HG02763 (cell line): ENCODE data around the gene PTGER1.
"Not testable (repeated sequence)": the region's sequence is repeated elsewhere in the genome, so short reads cannot be mapped to it uniquely, and the experiment has no call there.

Experiments
- ATAC-seq: cut with Tn5 transposase; IDR thresholded peaks from one replicate; pipeline ENCODE4 v1.9.1; 2021; ENCODE audit warnings: mild to moderate bottlenecking, moderate library complexity; ENCODE audit not compliant: unreplicated experiment

PTGER1 gene

DNA sequence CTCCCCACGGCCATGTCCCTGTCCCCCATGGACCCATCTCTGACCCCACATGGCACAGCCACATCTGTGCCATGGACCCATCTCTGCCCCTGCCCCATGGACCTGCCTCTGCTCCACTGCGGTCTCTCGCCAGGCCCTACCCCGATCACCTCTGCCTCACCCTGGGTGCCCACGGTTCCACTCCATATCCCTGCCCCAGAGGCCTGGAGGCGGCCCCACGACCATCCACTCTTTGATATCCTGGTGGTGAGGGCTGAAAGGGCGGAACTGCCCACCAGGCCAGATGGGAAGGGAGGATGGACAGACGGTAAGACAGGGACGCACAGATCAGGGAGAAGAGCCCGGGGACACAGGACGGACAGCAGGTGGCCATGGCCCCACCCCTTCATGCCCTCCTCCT lies 327 bp downstream of the PTGER1 start:
- ATAC-seq: no peak

GRCh38 chr19:14473978-14474578 lies 1.1 kb downstream of the PTGER1 start:
- no peak for ATAC-seq

GRCh38 chr19:14473073-14473977 lies 1.8 kb downstream of the PTGER1 start:
- no peak for ATAC-seq

DNA sequence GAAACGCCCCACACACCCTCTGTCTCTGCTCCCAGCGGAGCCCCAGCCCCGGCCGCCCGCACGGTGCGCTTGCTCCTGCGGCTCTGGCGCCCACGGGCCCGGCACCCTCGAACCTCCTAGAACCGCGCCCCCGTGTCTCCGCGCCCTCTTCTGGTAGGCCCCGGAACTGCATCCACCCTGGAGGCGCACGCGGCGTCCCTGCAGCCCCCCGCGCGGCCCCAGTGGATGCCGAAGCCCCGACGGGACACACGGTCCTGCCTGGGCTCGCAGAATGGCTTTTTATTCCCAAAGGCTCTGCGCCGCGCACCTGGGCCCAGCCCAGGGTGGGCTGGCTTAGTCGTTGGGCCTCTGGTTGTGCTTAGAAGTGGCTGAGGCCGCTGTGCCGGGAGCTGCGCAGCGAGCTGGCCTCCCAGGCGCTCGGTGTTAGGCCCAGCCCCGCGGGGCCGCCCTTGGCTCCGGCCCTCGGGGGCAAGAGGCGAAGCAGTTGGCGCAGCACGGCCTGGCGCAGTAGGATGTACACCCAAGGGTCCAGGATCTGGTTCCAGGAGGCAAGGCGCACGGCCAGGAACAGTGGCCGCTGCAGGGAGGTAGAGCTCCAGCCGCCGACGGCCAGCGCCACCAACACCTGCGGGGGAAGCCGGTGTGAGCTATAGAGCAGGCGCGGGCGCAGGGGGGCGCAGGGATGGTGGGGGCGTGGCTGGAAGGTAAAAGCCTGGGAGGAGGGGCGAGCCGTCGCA lies 2.8 kb downstream of the PTGER1 start:
- no peak for ATAC-seq

- ATAC-seq: no peak
Observed at GRCh38 chr19:14471436-14472187, 3.5 kb downstream of the PTGER1 start.

DNA sequence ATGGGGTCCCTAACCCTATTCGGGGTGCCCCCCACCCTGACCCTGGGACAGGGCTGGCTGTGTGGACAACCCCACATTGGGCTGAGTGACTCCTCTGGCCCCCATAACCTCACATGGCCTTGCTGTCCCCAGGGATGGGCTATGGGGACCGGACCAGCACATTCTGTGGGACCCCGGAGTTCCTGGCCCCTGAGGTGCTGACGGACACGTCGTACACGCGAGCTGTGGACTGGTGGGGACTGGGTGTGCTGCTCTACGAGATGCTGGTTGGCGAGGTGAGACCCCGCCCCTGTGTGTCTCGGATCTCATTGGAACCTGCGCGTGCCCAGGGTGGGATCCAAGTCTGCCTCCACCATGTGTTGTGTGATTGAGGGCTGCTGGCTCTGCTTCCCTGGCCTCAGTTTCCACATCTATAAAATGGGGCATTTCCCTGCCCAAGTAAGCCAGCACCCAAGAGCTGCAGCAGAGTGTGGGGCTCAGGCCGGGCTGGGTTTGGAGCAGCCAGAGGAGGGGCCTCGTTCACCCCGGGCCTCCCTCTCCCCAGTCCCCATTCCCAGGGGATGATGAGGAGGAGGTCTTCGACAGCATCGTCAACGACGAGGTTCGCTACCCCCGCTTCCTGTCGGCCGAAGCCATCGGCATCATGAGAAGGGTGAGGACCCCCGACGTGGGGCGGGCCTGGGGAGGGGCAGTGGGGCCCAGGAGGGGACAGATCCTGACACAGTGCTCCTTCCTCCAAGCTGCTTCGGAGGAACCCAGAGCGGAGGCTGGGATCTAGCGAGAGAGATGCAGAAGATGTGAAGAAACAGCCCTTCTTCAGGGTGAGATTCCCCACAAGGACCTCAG lies 4.9 kb downstream of the PTGER1 start:
- ATAC-seq: no peak

- no peak for ATAC-seq
Observed at GRCh38 chr19:14467816-14468215, 7.3 kb downstream of the PTGER1 start.

- no peak for ATAC-seq
Observed at GRCh38 chr19:14467391-14467790, 7.8 kb downstream of the PTGER1 start.

DNA sequence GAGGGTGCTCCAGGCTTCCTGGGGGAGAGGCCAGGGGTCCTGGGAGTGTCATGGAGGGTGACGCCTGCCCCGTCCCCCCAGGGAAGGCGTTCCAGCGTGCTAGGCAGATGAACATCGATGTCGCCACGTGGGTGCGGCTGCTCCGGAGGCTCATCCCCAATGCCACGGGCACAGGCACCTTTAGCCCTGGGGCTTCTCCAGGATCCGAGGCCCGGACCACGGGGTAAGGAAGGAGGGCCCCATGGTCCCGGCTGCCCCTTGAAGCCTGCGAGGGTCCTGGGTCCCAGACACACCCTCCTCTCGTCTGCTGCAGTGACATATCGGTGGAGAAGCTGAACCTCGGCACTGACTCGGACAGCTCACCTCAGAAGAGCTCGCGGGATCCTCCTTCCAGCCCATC lies 11.4 kb downstream of the PTGER1 start:
- no peak for ATAC-seq

- not testable (repeated sequence) for ATAC-seq
Observed at GRCh38 chr19:14462401-14462800, 12.8 kb downstream of the PTGER1 start.

GRCh38 chr19:14460935-14461334 lies 14.2 kb downstream of the PTGER1 start:
- ATAC-seq: no peak

DNA sequence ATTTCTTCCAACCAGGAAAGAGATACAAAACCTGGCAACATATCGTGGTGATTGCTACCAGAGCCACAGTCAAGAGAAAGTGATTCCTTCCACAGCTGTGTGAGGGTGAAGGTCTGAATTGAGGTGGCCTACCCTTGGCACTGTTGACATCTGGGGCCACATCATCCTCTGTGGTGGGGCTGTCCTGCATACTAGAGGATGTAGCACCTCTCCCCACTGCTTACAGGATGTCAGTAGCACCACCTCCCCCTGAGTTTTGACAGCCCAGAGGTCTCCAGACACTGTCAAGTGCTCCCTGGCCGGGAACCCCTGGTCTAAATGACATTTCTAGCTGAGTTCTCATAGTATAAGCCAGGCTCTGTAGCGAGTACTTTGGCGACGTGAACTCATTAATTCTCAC lies 15.5 kb downstream of the PTGER1 start:
- ATAC-seq: no peak

GRCh38 chr19:14452303-14452702 lies 22.9 kb downstream of the PTGER1 start:
- not testable (repeated sequence) for ATAC-seq

DNA sequence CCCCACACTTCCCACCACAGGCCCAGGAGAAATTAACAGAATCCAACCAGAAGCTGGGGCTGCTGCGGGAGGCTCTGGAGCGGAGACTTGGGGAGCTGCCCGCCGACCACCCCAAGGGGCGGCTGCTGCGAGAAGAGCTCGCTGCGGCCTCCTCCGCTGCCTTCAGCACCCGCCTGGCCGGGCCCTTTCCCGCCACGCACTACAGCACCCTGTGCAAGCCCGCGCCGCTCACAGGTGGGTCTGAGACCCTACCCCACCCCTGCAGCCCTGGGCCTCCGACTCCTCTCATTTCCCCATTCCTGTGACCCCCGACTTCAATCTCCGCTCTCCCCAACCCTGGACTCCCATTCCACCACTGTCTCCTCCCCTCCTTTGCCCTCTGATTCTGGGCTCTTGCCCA lies 24.3 kb downstream of the PTGER1 start:
- ATAC-seq: no peak

DNA sequence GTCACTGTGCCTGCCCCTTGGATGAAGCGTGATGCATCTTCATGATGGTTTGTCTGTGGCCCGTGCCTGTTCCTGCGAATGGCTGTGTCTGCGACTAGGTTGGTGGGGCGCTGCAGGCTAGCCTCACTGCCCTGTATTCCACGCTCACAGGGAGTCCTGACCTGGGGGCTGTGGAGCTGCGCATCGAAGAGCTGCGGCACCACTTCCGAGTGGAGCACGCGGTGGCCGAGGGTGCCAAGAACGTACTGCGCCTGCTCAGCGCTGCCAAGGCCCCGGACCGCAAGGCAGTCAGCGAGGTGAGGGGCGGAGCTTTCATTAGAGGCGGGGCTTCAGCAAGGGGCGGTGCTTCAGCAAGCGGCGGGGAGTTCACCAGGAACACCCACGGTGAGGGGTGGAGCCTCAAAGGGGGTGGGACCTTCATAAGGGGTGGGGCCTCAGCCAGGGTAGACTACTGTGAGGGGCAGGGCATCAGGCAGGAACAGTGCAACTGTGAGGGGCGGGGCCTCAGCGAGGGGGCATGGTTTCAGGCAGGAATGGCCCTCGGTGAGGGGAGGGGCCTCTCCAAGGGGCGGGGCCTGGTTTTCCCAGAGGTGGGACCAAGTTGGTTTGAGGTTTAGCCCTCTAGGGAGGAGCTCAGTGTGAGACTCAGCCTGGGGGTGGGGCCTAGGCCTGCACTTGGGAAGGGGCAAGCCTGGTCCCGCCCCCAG lies 24.8 kb downstream of the PTGER1 start:
- no peak for ATAC-seq

DNA sequence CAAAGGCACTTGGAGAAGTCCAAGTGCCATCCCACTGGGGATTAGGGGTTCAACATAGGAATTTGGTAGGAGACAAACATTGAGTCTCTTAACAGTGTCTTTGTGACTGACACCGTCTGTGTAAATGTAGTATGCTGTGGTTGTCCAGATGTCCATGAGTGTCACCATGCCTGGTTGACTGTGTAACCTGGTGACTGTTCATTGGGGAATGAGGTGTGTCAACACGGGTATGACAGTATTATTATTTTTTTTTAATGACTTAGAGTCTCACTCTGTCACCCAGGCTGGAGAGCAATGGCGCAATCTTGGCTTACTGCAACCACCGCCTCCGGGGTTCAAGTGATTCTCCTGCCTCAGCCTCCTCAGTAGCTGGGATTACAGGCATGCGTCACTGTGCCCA lies 25.8 kb downstream of the PTGER1 start:
- no peak for ATAC-seq

- ATAC-seq: no peak
Observed at GRCh38 chr19:14446336-14447036, 28.7 kb downstream of the PTGER1 start.

- no peak for ATAC-seq
Observed at GRCh38 chr19:14443632-14444216, 31.4 kb downstream of the PTGER1 start.
